Mesodermal cell (in vitro differentiated cells): ENCODE measurements around the gene BARHL2.

Experiments used
- H3K27ac ChIP-seq: 2 replicates; pipeline ENCODE4 v1.7.0; 2013; ENCODE audit warnings: mild to moderate bottlenecking, low read depth, low read length, moderate library complexity; ENCODE audit not compliant: severe bottlenecking
- H3K36me3 ChIP-seq: 2 replicates; pipeline ENCODE4 v1.7.1; 2013; ENCODE audit warnings: mild to moderate bottlenecking, low read length, moderate library complexity; ENCODE audit not compliant: control insufficient read depth, insufficient read depth
- H3K4me1 ChIP-seq: one replicate; pipeline ENCODE4 v1.7.1; 2013; ENCODE audit warnings: mild to moderate bottlenecking, low read length; ENCODE audit not compliant: insufficient read depth, control insufficient read depth, poor library complexity, severe bottlenecking
- H3K4me3 ChIP-seq: 2 replicates; pipeline ENCODE4 v1.7.0; 2013; ENCODE audit warnings: low read length, control low read depth, mild to moderate bottlenecking; ENCODE audit not compliant: insufficient read depth, poor library complexity, severe bottlenecking; ENCODE audit errors: extremely low read depth
- H3K9me3 ChIP-seq: 2 replicates; pipeline ENCODE4 v1.7.1; 2013; ENCODE audit warnings: mild to moderate bottlenecking, low read length, moderate library complexity; ENCODE audit not compliant: control insufficient read depth
- WGBS, 2 experiments: methylation state at CpG; one replicate each; pipeline ENCODE4 v1.1.5; 2013; ENCODE audit warnings: missing lambda C conversion rate in 2 of 2; ENCODE audit not compliant: insufficient coverage in 2 of 2; 5-methylcytosine and 5-hydroxymethylcytosine counted together

BARHL2 gene

GRCh38 chr1:90716243-90716551, 905 bp downstream of the BARHL2 start:
- H3K27ac ChIP-seq = no peak overlapping the region
- H3K4me1 ChIP-seq = peaks cover 4% of the 10 kb centered on the region
- no peak overlapping the region for H3K4me3 ChIP-seq
- no peaks in the 10 kb centered on the region for H3K36me3 ChIP-seq
- no peaks in the 10 kb centered on the region for H3K9me3 ChIP-seq
- 2% methylated on average over 7 to 8 of the region's 15 CpGs for WGBS, 2 experiments

GRCh38 chr1:90715309-90715708, 1.8 kb downstream of the BARHL2 start:
- no peaks in the 10 kb centered on the region for H3K36me3 ChIP-seq
- H3K9me3 ChIP-seq = no peaks in the 10 kb centered on the region
- 0 to 17% methylated on average over 2 of the region's 5 CpGs for WGBS, 2 experiments
- H3K4me3 ChIP-seq = no peak overlapping the region
- no peak overlapping the region for H3K27ac ChIP-seq
- peaks cover 7% of the 10 kb centered on the region for H3K4me1 ChIP-seq

GRCh38 chr1:90714521-90714951, 2.6 kb downstream of the BARHL2 start:
- Histone ChIP-seq H3K4me3 (no peak overlapping the region), H3K4me1 (peaks cover 7% of the 10 kb centered on the region), H3K27ac (no peak overlapping the region), H3K36me3 (no peaks in the 10 kb centered on the region), H3K9me3 (no peaks in the 10 kb centered on the region)
- whole genome bisulfite sequencing, 2 experiments = 5 to 6% methylated on average over 6 of the region's 14 CpGs

GRCh38 chr1:90713741-90714509, 3.2 kb downstream of the BARHL2 start:
- H3K4me1 ChIP-seq = peaks cover 7% of the 10 kb centered on the region
- H3K4me3 ChIP-seq = no peak overlapping the region
- no peaks in the 10 kb centered on the region for H3K9me3 ChIP-seq
- WGBS, 2 experiments = 3 to 6% methylated on average over 6 to 14 of the region's 15 CpGs
- H3K27ac ChIP-seq = no peak overlapping the region
- no peaks in the 10 kb centered on the region for H3K36me3 ChIP-seq

DNA sequence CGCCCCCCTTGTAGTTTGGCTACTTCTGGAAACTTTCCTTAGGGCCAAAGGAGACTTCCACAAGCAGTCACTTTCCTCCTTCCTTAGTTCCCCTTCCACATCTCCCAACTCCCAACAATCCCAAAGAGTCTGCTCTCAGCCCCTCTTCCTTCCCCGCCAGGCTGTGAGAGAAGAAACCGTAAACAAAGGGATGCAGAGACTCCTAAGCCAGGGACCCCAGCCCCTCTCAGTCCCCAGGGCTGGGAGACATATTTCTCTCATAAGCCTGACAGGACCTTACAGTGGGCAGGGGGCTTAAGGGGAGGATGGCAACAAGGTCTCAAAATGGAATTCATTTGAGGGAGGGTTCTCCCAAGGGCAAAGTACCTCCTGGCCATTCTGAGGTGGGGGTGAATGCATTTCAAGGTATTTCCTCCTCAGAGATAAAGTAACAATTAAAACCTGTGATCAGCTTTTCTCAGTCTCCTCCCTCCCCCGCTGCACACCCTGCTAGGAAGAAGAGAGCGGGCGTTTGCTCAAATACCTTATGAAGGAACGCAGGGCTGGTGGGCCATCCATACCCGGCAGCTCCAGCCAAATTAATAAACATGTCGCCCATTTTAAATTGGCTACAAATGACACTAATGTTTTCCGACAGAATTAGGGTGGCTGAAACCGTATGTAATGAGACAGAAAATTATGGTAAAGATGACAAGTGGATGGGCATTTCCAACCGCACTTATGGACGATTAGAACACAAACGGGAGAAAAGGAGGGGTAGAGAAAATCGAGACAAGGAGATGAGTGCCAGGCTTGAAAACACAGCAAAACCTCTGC, 4.0 kb downstream of the BARHL2 start:
- WGBS, 2 experiments = 5 to 8% methylated on average over 8 to 11 of the region's 15 CpGs
- no peak overlapping the region for H3K27ac ChIP-seq
- H3K4me1 ChIP-seq = peaks cover 5% of the 10 kb centered on the region
- no peaks in the 10 kb centered on the region for H3K36me3 ChIP-seq
- H3K9me3 ChIP-seq = no peaks in the 10 kb centered on the region
- H3K4me3 ChIP-seq = no peak overlapping the region

- Histone ChIP-seq H3K4me1 (peaks cover 5% of the 10 kb centered on the region), H3K36me3 (no peaks in the 10 kb centered on the region), H3K27ac (no peak overlapping the region), H3K4me3 (no peak overlapping the region), H3K9me3 (no peaks in the 10 kb centered on the region)
- 2 to 3% methylated on average over 14 to 15 of the region's 21 CpGs for WGBS, 2 experiments
These were observed 4.8 kb downstream of the BARHL2 start for GRCh38 chr1:90712153-90712856.

DNA sequence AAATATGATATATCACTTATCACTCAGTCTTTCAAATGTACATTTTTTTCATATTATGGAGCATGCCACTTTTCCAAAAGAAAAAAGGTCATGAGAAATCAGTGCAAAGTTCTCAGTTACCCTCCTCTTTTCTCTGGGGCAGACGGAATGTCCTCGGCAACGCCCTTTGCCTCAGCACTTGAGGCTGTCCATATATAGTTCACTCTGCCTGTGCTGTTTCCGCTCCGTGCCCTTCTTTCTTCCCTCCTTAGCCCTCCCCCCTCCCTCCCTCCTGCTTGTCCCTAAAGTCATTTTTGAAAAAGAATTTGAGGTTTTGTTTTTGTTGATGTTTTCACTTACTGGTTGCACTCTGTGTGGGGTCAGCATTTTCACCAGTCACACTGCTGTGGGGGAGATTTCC, 5.4 kb downstream of the BARHL2 start:
- 7 to 10% methylated on average over 3 of the region's 5 CpGs for WGBS, 2 experiments
- Histone ChIP-seq H3K27ac (no peak overlapping the region), H3K36me3 (no peaks in the 10 kb centered on the region), H3K9me3 (no peaks in the 10 kb centered on the region), H3K4me3 (no peak overlapping the region), H3K4me1 (peaks cover 5% of the 10 kb centered on the region)

GRCh38 chr1:90710579-90711536, 6.2 kb downstream of the BARHL2 start:
- Histone ChIP-seq H3K4me3 (no peak overlapping the region), H3K36me3 (no peaks in the 10 kb centered on the region)
- WGBS, 2 experiments = 1% methylated on average over 33 to 34 of the region's 41 CpGs

GRCh38 chr1:90709535-90709934, 7.6 kb downstream of the BARHL2 start:
- no peak overlapping the region for H3K4me3 ChIP-seq
- H3K36me3 ChIP-seq = no peaks in the 10 kb centered on the region
- WGBS, 2 experiments = 51 to 59% methylated on average over 2 of the region's 2 CpGs
- H3K27ac ChIP-seq = no peak overlapping the region
- peaks cover 5% of the 10 kb centered on the region for H3K4me1 ChIP-seq
- no peaks in the 10 kb centered on the region for H3K9me3 ChIP-seq

More at GRCh38 chr1:90710579-90711536, 6.2 kb downstream of the BARHL2 start:
- Histone ChIP-seq H3K27ac (no peak overlapping the region), H3K4me1 (peaks cover 5% of the 10 kb centered on the region), H3K9me3 (no peaks in the 10 kb centered on the region)

- H3K4me1 ChIP-seq = peaks cover 5% of the 10 kb centered on the region
- no peak overlapping the region for H3K4me3 ChIP-seq
- no peaks in the 10 kb centered on the region for H3K9me3 ChIP-seq
- WGBS, 2 experiments = 20 to 53% methylated on average over 1 to 2 of the region's 2 CpGs
- H3K27ac ChIP-seq = no peak overlapping the region
- no peaks in the 10 kb centered on the region for H3K36me3 ChIP-seq
These were observed 8.3 kb downstream of the BARHL2 start for GRCh38 chr1:90708826-90709225.
